MCF 10A (cell line): ENCODE results near the gene PDILT. TPM values are rescaled to one million over a fixed set of nuclear protein-coding genes. Genes with fewer than 3 reads are reported as not detected.
"Not testable (repeated sequence)": the region's sequence is repeated elsewhere in the genome, so short reads cannot be mapped to it uniquely, and the experiment has no call there.

ENCODE experiments used
- BruUV-seq: library from RNA; stranded (reverse); fragments of 400-500 nt; replicated peaks from 2 replicates; lab custom pipeline; 2021; lab: Mats Ljungman, UMichigan
- CTCF ChIA-PET: fragments of 300-600 bp; sonication (Branson Sonifier 250); formaldehyde crosslinking; extraction: SDS; loops from one replicate; lab custom pipeline; 2021; ENCODE audit warnings: antibody characterized with exemption, inconsistent platforms; lab: Yijun Ruan, JAX
- POLR2A ChIA-PET: fragments of 300-600, 350-650 bp; sonication (Branson Sonifier 250); formaldehyde crosslinking; extraction: SDS; loops from one replicate; lab custom pipeline; 2020; ENCODE audit warnings: antibody characterized with exemption, inconsistent platforms; lab: Yijun Ruan, JAX
- DNase-seq: peaks from one replicate; pipeline ENCODE4 v3.0.0-alpha.2; 2018; ENCODE audit not compliant: unreplicated experiment
- H3K27ac Mint-ChIP-seq: one replicate; pipeline ENCODE4 v1.8.0; 2022; ENCODE audit warnings: mild to moderate bottlenecking, low read depth, mixed read lengths; ENCODE audit not compliant: unreplicated experiment
- H3K27me3 Mint-ChIP-seq: one replicate; pipeline ENCODE4 v1.8.0; 2022; ENCODE audit warnings: mixed read lengths; ENCODE audit not compliant: insufficient read depth, unreplicated experiment
- H3K36me3 Mint-ChIP-seq: one replicate; pipeline ENCODE4 v1.8.0; 2022; ENCODE audit warnings: mild to moderate bottlenecking, moderate library complexity, mixed read lengths; ENCODE audit not compliant: insufficient read depth, unreplicated experiment
- H3K4me1 Mint-ChIP-seq: one replicate; pipeline ENCODE4 v1.8.0; 2022; ENCODE audit warnings: mixed read lengths; ENCODE audit not compliant: insufficient read depth, unreplicated experiment
- H3K4me3 Mint-ChIP-seq: one replicate; pipeline ENCODE4 v1.8.0; 2022; ENCODE audit warnings: mild to moderate bottlenecking, moderate library complexity, mixed read lengths; ENCODE audit not compliant: unreplicated experiment
- H3K9me3 Mint-ChIP-seq: one replicate; pipeline ENCODE4 v1.8.0; 2022; ENCODE audit warnings: mixed read lengths; ENCODE audit not compliant: unreplicated experiment
- intact Hi-C: fragments of 100-400 bp; cut with micrococcal nuclease; formaldehyde crosslinking; loops from 2 replicates; pipeline ENCODE4 v1.14.1; 2022
- total RNA-seq: library from RNA; stranded (reverse); gene quantifications from 2 replicates; pipeline ENCODE4 v1.2.3, GENCODE V29; 2022
- TF ChIP-seq, protein P1 (sequence below): fragments of 200-600 bp; IDR thresholded peaks from one replicate; pipeline ENCODE4 v1.8.0; 2022; ENCODE audit warnings: antibody characterized with exemption, mild to moderate bottlenecking; ENCODE audit not compliant: unreplicated experiment

PDILT gene
- total RNA-seq, 1 experiment from 2014 or later: not detected

DNA sequence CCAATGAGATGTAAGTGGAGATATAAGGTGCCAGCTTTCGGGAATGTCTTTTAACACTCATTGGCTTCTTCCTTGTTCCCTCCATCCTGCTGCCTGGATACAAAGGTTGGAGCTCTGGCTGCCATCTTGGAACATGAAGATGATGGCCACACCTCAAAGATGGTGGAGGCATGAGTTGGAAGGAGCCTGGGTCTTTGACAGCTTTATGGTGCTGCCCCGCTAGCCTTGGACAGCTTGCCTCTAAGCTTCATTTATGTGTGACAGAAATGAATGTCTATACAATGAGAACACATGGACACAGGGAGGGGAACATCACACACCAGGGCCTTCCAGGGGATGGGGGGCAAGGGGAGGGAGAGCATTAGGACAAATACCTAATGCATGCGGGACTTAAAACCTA lies 90.8 kb downstream of the PDILT start:
- Mint-ChIP-seq H3K4me1 (no peaks in the 10 kb centered on the region), H3K27ac (no peak overlapping the region), H3K4me3 (no peak overlapping the region), H3K9me3 (peaks cover 7% of the 10 kb centered on the region), H3K36me3 (no peaks in the 10 kb centered on the region), H3K27me3 (peaks cover 6% of the 10 kb centered on the region)
- CTCF ChIA-PET: interaction anchor here (0.5 to 1.2 kb wide), 4 partner anchors 120 to 730 kb away, joined by 3 to 4 read pairs (median 3); no protein-coding TSS in a partner anchor
- BruUV-seq: no TSS peak
- intact Hi-C loops: no loop called here
- POLR2A ChIA-PET: no interaction called here
- DNase-seq: no peak
- TF ChIP-seq, protein P1, sequence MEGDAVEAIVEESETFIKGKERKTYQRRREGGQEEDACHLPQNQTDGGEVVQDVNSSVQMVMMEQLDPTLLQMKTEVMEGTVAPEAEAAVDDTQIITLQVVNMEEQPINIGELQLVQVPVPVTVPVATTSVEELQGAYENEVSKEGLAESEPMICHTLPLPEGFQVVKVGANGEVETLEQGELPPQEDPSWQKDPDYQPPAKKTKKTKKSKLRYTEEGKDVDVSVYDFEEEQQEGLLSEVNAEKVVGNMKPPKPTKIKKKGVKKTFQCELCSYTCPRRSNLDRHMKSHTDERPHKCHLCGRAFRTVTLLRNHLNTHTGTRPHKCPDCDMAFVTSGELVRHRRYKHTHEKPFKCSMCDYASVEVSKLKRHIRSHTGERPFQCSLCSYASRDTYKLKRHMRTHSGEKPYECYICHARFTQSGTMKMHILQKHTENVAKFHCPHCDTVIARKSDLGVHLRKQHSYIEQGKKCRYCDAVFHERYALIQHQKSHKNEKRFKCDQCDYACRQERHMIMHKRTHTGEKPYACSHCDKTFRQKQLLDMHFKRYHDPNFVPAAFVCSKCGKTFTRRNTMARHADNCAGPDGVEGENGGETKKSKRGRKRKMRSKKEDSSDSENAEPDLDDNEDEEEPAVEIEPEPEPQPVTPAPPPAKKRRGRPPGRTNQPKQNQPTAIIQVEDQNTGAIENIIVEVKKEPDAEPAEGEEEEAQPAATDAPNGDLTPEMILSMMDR: no peak

DNA sequence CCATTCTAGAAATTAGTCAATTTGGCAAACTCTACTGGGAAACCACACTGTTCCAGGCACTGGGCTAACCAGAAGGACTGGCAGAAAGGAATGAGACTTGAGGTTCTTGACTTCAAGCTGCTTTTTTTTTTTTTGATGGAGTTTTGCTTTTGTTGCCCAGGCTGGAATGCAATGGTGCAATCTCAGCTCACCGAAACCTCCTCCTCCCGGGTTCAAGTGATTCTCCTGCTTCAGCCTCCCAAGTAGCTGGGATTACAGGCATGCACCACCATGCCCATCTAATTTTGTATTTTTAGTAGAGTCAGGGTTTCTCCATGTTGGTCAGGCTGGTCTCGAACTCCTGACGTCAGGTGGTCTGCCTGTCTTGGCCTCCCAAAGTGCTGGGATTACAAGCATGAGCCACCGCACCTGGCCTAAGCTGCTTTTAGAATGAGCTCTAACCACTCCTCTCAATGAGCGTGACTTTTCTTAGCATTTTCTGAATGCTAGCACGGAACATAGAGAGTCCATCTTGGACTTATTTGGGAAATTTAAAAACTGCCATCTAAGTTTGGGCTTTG lies 91.9 kb downstream of the PDILT start:
- H3K4me3 Mint-ChIP-seq, H3K4me1 Mint-ChIP-seq, BruUV-seq, H3K27me3 Mint-ChIP-seq, H3K27ac Mint-ChIP-seq, DNase-seq, H3K9me3 Mint-ChIP-seq, H3K36me3 Mint-ChIP-seq, intact Hi-C loops, POLR2A ChIA-PET: not testable (repeated sequence)
- CTCF ChIA-PET: interaction anchor here (1.0 to 1.7 kb wide), 3 partner anchors 12 to 413 kb away, joined by 3 to 8 read pairs (median 6); no protein-coding TSS in a partner anchor

DNA sequence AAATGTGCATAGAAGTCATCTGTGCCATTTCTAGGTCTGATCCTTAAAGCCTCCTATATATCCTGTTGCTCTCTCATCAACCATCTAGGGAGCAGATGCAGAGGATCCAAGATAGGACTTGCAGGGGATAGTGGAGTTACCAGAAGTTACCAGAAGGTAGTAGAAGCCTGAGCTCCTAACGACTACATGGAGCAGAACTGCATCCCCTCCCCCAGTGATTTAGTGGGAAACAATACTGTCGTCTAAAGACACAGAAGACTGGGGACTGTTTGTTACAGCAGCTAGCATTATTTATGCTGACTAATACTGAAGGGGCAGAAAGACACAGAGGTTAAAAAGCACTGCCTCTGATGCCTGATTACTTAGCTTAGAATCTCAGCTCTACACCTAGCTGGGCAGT lies 93.0 kb downstream of the PDILT start:
- H3K27ac Mint-ChIP-seq: no peak overlapping the region
- H3K27me3 Mint-ChIP-seq: peaks cover 6% of the 10 kb centered on the region
- intact Hi-C loops: no loop called here
- ChIA-PET POLR2A (no interaction called here), CTCF (interaction anchor here (0.6 to 3.6 kb wide), 6 partner anchors 11 to 426 kb away, joined by 3 to 18 read pairs (median 5); no protein-coding TSS in a partner anchor)
- peaks cover 7% of the 10 kb centered on the region for H3K9me3 Mint-ChIP-seq
- no peaks in the 10 kb centered on the region for H3K4me1 Mint-ChIP-seq
- DNase-seq: no peak
- no peak overlapping the region for H3K4me3 Mint-ChIP-seq
- TF ChIP-seq, protein P1: no peak
- H3K36me3 Mint-ChIP-seq: no peaks in the 10 kb centered on the region
- BruUV-seq: no TSS peak

DNA sequence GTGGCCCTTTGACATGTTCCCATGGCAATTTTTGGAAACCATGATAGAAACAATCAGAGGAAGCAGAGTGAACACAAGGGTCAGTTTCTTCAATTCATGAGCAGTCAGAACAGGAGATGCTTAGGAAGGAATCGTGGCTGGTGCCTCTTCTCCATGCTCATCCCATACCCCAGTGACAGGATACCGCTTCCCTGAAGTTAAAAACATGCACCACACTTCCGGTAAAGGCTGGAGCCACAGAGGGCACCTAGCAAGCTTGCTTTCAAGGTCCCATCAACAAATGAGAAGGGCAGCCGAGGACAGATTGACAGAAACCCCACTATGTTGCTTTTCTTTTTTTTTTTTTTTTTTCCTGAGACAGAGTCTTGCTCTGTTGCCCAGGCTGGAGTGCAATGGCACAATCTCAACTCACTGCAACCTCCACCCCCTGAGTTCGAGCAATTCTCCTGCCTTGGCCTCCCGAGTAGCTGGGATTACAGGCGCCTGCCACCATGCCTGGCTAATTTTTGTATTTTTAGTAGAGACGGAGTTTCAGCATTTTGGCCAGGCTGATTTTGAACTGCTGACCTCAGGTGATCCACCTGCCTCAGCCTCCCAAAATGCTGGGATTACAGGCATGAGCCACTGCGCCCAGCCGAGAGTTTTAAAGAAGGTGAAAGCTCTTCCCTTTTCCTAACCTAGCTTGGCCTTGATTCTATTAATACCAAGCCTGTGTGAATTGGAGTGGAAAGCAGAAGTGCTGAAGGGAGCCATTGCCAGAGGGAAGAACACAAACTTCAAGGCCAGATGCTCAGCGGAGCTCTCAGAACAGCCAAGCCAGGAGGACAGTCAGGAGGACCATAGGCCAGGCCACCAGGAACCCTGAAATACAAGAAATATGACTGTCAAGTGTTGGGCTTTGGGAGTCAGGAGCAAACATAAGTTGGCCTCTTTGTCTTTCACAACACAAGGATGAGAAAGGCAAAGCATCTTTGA lies 93.8 kb downstream of the PDILT start:
- BruUV-seq: no TSS peak
- DNase-seq: no peak
- TF ChIP-seq, protein P1: no peak
- H3K27me3 Mint-ChIP-seq: peaks cover 6% of the 10 kb centered on the region
- no peaks in the 10 kb centered on the region for H3K36me3 Mint-ChIP-seq
- ChIA-PET POLR2A (no interaction called here), CTCF (interaction anchor here (0.6 to 3.6 kb wide), 3 partner anchors 10 to 425 kb away, joined by 3 to 18 read pairs (median 4); no protein-coding TSS in a partner anchor)
- peaks cover 7% of the 10 kb centered on the region for H3K9me3 Mint-ChIP-seq
- no peak overlapping the region for H3K4me3 Mint-ChIP-seq
- no peak overlapping the region for H3K27ac Mint-ChIP-seq
- intact Hi-C loops: no loop called here
- H3K4me1 Mint-ChIP-seq: no peaks in the 10 kb centered on the region
